NCI-H1436 (cell line): Measurements from ENCODE around the gene PDPK1.

Experiments
- DNase-seq: peaks from one replicate; lab custom pipeline; 2025; lab: John Stamatoyannopoulos, UW

PDPK1 gene

DNA sequence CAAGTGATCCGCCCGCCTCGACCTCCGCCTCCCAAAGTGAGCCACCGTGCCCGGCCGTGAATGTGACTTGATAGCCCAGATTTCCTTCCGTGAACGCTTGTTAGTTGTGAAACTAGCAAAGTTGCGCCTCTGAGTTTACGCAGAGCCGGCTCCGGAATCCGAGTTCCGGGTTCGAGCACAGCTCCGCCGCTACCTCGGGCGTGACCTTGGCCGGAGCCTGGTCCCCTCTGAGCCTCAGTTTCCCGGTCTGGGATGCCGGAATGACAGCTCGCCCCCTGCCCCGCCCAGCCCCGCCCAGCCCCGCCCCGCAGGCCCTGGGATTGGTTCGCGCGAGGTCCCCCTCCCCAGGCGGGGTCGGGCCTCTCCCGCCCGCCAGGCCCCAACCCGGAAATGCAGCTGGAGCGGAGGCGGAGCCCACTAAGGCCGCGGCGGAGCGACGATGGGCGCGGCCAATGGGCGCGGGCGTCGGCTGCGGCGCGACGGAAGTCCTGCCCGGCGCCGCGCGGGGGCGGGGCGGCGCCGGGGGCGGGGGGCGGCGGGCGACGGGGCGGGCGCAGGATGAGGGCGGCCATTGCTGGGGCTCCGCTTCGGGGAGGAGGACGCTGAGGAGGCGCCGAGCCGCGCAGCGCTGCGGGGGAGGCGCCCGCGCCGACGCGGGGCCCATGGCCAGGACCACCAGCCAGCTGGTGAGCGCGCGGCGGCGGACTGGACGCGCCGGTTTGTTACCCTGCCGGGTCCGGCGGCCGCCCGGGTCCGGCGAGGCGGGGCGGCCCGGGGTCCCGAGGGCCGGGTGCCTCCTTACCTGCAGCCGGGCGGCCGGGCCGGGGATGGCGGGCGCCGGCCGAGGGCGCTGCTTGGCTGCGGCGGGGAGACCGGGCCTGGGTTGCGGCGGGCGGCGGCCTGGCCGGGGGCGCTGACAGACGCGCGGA is at the start of gene PDPK1:
TSS of gene PDPK1 (plus strand) at position 571 of the 929 bp plus-strand sequence. CDS start at position 663, 92 bp downstream.
- DNase-seq = peak; percentile 93

DNA sequence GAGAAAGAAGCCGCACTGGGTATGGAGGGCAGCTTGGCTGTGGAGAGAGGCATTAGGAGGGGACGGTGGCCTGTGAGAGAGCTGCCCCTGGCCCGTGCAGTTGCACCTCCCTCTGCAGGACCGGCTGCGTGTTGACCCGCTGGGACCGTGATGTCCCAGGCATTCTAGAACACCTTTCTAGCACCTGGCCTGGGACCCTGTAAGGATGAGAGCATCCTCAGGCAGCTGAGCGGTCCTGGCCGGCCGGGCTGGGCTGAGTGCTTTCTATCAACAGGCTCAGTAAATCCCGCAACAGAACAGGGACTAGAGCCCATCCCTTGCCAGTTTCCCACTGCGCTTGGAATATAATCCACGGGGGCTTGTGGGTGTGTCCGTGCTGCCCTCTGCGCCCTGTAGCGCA is 48.2 kb upstream of the PDPK1 start:
- DNase-seq = no peak

DNA sequence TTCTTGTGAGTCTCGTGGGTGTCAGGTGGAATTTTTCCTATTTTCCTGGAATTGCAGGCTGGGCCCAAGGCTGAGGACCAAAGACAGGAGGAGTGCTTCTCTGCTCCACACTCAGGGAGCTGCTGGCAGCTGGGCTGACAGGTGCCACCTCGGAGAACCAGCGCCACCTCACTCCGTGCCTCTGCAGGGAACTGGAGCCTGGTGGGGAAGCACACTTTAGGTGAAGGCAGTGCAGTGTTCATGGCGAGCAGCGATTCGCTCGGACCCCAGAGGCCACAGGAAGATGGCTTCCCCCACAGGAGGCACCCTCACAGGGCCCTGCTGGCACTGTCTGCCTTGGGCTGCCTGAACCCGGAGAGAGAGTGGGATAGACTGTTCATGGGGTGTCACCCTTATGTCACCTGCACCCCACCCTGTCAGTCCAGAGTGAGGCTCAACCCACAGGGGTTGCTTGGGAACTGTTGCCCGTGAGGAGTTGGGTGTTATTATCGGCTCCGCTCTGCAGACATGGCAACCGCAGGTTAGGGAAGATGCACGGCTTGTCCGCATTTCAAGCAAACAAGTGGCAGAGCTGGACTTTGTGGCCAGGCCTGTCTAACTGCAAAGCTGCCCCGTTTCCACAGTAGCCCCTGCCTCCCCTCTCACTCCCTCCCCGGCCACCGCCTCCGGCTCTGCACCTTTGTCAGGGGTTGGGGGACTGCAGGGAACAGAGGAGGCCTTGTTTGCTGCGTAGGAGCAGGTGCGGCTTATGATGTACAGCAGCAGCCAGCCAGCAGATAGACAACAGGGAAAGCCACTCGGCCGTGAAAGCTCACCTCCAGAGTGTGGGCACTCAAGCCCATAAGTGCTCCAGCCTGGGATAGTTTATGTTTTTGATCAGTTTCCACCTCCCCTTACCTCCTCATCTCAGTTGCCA is 47.4 kb upstream of the PDPK1 start:
- DNase-seq = no peak

DNA sequence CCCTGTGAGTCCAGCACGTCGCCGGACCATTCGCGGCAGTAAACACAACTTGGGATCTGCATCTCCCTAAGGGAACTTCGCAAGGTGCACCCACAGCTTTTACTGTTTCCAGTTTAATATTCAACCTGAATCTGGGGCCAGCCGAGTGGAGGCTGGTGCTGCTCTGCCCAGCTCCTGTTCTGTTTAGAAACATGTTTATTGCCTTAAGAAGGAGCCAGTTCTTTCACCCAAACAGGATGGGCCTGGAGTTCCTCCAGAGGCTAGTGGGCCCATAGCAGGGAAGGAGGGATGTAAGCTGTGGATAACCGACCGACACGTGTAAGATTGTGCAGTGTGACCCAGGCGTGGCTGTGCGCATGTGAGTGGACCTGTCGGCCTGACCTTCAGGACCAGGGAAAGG is 45.5 kb upstream of the PDPK1 start:
- no peak for DNase-seq

DNA sequence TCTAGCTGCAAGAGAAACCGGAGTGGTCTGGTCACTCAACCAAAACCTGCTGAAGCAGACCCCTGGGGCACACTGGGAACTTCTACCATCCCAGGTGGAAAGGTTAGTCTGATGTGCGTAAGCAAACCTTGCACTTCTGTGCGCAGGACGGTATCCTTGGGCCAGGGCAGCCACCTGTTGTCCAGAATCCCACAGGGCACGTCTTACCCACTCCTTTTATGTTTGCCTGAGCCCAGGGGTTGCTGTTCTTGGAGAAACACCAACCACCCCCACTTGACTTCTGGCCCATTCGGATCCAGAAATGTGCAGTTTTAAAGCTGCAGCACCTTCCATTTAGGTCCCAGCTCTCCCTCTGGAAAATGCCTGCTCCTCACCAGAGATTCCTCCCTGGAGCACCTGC is 44.2 kb upstream of the PDPK1 start:
- DNase-seq = no peak

DNA sequence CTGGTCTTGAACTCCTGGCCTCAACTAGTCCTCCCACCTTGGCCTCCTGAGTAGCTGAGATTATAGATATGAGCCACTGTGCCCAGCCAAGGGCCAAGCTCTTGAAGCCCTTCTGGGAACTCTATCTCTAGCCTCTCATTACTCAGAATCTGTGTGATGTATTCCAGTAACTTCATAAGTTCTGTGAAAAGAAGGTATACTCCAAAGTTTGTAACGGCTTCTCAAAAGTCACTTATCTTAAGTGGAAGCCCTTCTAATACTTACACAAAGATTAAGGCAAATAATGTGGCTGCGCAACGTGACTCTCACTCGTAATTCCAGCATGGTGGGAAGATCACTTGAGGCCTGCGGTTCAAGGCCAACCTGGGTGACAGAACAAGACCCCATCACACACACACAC is 43.2 kb upstream of the PDPK1 start:
- no peak for DNase-seq

DNA sequence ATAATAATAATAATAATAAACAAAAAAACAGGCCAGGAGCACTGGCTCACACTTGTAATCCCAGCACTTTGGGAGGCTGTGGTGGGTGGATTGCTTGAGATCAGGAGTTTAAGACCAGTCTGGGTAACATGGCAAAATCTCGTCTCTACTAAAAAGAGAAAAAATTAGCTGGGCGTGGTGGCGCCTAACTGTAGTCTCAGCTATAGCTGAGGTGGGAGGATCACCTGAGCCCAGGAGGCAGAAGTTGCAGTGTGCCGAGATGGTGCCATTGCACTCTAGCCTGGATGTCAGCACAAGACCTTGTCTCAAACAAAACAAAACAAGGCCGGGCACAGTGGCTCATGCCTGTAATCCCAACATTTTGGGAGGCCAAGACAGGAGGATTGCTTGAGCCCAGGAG is 42.8 kb upstream of the PDPK1 start:
- no peak for DNase-seq

DNA sequence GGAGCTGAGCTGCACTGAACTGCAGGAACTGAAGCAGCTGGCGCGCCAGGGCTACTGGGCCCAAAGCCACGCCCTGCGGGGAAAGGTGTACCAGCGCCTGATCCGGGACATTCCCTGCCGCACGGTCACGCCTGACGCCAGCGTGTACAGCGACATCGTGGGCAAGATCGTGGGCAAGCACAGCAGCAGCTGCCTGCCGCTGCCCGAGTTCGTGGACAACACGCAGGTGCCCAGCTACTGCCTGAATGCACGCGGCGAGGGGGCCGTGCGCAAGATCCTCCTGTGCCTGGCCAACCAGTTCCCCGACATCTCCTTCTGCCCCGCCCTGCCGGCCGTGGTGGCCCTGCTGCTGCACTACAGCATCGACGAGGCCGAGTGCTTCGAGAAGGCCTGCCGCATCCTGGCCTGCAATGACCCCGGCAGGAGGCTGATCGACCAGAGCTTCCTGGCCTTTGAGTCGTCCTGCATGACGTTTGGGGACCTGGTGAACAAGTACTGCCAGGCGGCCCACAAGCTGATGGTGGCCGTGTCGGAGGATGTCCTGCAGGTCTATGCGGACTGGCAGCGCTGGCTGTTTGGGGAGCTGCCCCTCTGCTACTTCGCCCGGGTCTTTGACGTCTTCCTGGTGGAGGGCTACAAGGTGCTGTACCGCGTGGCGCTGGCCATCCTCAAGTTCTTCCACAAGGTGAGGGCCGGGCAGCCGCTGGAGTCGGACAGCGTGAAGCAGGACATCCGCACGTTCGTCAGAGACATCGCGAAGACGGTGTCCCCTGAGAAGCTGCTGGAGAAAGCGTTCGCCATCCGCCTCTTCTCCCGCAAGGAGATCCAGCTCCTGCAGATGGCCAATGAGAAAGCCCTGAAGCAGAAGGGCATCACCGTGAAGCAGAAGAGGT is 41.4 kb upstream of the PDPK1 start:
- no peak for DNase-seq

DNA sequence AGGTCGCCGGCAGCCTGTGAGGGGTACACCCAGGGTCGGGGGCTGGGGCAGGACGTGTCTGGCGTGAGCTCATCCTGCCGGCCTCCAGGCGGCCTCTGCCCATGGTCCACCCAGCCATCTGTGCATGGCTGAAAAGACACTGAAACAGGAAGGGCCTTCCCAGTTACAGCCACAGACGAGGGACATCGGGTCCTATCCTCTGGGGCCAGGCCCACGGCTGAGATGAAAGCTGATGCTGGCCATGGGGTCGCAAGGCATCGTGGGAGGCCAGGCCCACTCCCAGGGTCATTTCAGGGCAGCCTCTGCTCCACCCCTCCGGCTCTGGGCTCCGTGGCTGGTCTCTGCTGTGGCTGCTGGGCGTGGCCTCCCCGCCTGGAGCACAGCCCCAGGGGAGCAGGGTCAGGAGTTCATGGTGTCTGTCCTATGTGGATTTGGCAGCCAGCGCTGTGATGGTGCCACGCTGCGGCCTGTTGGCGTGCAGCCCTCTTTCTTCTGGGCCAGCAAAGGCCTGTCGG is 40.6 kb upstream of the PDPK1 start:
- DNase-seq = no peak

DNA sequence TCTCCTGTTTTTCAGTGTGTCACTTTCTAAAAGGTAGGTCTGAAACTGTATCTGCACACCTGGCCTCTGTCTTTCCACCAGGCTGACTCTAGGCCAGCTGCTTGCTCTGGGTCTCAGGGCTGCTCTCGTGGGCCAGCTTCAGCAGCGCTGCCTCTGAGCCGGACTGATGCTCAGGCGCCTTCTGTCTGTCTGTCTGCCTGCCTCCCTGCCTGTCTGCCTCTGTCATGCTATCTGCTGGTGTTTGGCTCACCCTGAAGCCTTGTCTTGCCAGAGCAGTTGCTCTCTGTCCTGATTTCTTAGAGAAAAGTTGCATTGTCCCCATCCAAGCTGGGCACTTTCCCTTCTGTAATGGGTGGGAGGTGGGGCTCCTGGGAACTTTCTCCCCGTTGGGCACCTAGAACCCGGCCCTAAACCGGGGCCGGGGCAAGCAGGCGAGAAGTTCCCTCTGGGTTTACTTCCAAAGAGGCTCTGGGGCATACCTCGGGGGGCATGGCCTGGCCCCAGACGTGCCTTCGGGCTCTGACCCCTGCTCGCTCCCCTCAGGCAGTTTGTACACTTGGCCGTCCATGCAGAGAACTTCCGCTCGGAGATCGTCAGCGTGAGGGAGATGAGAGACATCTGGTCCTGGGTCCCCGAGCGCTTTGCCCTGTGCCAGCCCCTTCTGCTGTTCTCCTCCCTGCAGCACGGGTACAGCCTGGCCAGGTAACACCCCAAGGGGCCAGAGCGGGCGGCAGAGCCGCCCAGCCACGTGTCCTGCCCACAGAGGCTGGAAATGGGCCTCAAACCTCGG is 39.9 kb upstream of the PDPK1 start:
- no peak for DNase-seq

DNA sequence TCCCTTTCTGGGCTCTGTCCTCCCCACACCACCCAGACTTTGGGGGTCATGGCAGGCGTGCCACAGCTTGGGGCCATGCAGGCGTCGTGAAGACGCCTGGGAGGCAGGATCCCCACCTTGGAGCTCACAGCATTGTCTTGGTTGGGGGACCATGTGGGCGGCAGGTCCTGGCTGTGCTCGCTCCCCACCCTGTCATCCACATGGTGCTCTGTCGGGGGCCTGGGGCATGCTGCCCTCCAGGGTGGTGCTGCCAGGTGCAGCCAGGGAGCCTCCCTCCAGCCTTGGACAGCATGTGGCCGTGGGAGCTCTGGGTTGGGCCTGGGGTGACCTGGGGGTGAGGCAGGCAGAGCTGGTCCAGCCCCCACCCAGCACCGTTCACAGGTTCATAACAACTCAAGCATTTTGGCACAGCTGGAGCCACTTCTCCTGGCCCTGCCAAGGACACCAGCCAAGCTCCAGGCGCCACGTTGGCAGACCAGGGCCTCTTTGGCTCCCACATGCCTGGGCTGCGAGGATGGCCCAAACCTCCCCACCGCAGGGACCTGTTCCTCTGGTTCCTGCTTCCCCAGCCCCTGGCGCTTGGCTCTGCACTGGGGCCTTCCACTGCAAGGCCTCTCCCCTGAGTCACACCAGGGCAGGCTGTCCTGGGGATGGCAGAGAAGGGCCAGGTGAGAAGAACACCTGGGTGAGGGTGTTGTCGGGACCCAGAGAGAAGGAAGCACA is 39.1 kb upstream of the PDPK1 start:
- no peak for DNase-seq

DNA sequence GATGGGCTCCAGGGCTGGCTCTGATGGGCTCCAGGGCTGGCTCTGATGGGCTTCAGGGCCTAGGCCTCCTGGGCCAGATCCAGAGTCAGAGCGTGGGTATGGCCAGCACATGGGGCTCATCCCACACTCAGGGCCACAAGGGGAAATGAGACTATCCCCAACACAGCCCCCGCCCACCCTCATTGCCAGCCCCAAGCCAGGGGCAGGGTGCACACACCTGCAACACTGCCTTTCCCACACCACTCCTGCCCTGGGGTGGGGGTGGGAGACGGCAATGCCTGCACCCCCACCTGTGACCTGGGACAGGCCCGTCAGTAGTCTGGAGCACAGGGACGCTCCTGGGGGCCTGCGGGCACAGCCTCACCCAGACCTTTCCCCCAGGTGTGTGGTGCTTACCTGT is 38.4 kb upstream of the PDPK1 start:
- DNase-seq = no peak

DNA sequence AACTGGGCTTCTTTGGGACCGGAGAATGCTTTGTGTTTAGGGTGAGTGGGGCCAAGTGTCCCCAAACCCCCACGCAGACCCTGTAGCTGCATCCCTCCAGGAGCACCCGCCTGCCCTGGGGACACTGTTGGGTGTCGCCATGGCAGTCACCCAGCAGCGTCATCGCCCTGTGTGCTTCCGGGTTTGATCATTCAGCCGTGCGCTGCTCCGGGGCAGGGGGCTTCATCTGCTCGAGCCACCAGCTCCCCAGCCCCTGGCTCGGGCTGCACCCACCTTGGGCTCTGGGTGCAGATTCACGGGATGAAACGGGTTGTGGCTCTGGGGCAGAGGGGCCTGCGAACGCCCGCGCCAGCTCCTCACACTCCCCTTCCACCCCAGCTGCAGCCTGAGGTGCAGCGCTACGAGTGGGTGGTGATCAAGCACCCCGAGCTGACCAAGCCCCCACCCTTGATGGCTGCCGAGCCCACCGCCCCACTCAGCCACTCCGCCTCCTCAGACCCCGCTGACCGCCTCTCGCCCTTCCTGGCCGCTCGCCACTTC is 37.9 kb upstream of the PDPK1 start:
- DNase-seq = no peak

DNA sequence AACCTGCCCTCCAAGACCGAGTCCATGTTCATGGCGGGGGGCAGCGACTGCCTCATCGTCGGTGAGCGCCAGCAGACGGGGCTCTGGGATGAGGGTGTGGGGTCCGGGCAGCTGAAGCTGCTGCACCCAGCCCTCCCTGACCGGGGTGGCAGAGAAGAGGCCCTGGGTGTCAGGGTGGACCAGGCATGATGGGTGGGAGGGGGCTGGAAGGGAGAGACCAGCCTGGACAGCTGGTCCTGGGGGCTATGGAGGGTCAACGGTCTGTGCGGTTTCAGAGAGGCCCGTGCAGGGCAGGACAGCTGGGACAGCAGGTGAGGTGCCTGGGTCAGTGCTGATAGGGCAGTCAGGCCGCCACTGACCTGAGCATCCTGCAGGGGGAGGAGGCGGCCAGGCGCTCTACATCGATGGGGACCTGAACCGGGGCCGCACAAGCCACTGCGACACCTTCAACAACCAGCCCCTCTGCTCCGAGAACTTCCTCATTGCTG is 37.3 kb upstream of the PDPK1 start:
- no peak for DNase-seq

DNA sequence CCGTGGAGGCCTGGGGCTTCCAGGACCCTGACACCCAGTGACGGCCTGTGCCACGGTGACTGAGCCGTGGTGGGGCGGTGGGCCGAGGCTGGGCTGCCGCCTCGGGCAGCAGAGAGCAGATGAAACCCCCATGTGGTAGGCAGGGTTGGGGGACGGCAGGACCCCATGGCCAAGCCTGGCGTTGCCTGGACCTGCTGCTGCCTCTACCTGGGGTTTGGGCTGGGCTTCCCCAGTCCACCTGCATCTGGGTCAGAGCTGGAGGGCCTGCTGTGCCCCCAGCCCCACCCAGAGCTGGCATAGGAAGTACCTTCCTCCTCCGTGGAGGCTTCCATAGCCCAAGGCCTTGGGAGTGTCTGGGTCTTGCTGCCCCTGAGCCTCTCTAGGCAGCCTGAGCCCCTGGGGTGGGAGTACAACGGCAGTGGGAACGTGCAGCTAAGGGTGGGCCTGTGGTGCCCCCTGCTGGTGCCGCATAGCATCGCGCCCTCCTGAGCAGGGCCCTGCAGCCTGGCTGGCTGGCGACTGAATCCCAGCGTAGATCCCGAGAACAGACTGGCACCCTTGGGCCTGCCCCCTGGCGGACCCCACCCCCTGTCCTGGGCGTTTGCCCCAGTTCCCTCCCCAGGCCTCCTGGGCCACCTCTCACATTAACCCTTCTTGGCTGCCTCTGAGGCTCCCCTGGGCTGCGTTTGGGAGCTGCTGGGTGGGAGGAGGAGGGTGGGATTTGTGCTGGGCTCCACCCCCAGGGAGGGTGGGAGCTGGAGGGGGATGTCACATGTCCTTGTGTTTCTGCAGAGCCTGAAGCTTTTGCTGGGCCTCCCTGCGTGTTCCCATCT is 36.7 kb upstream of the PDPK1 start:
- DNase-seq = peak; percentile 80

DNA sequence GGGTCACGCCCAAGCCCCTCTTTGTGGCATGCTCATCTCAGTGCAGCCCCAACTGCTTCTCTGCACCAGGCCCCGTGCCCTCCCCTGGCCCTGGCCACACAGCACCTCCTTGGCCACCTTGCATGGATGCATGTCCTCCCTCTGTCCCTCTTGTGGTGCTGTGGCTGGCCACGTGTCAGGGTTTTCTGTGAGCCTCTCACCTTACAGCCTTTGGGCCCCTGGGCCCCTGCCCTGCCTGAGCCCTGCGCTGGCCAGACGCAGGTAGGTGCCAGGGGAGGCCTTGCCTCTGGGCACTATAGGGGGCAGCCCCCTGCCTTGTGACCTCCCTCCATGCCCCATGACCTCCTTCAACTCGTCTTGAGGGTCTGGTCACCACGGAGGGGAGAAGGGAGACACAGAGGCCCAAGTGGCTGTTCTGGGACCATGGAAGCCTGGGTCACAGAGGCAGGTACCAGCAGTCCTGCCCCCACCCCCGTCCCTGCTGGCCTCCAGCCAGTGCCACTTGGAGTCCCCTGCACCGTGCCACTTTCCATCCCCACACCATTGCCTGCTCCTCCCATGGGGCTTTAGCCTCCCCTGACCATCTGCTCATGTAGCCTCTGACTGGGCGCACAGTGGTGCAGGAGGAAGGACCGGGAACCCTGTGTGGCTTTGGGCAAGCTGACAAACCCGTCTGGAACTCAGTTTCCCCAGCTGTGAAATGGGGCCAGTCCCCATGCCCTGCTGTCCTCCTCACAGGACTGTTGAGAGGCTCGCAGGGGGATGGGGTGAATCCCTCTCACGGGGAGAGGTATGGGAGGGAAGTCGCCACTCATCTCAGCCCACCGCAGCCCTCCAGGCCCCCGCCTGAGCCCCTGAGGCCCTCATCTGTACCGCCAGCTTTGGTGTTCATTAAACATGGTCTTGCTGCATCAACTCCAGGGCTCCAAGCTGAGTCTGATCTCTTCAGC is 35.6 kb upstream of the PDPK1 start:
- DNase-seq = no peak

DNA sequence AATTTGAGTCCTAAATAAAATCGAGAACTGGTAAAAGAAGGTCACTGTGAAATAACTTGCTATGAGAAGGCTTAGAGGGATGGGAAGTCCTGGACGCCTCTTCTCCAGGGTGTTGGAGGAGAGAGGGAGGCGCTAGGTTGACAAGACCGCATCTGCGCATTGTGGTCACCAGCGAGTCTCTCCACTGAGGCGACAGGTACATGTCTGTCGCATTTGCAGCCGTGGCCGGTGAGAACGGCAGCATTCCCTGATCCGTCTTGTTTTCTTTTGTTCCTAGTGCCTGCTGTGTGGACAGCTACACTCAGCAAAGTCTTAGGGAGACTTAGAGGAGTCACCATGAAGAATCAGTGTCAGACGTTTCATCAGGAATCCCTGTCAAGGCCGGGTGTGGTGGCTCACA is 32.1 kb upstream of the PDPK1 start:
- DNase-seq = no peak
